ENCODE data around the gene PCNX3. TPM values are rescaled to one million over a fixed set of nuclear protein-coding genes. Genes with fewer than 3 reads are reported as not detected.

The PCNX3 gene
- total and polyA plus RNA-seq, 2 of the 13 experiments (the other 11 are each of a cell fraction or from before 2014, with no cell fraction given), result 16.2 to 23.0 TPM

GRCh38 chr11:65593518-65594414 is 21.8 kb upstream of the PCNX3 start (continued):
- no peak for TF ChIP-seq LCORL (IDR thresholded peaks at IDR 0.05)
- no peak for TF ChIP-seq LCORL (CRISPR knock-in tag; IDR thresholded peaks at IDR 0.05)
- peak; percentile 62 for TF ChIP-seq AGO2 (optimal IDR thresholded peaks at IDR 0.05; ENCODE audit: low read depth, low read length)
- no peak for TF ChIP-seq PTBP1 (IDR thresholded peaks at IDR 0.05; ENCODE audit: low read depth, low read length, poor library complexity, severe bottlenecking)
- TF ChIP-seq YY1 (IDR thresholded peaks at IDR 0.05; ENCODE audit: insufficient read depth, insufficient replicate concordance, low read depth, low read length), result no peak
- TF ChIP-seq CEBPB (IDR thresholded peaks at IDR 0.05; ENCODE audit: borderline replicate concordance, low read depth, low read length), result no peak
- TF ChIP-seq ZNF598 (CRISPR knock-in tag; IDR thresholded peaks at IDR 0.05; ENCODE audit: borderline replicate concordance), result no peak
- no peak for TF ChIP-seq ZBTB1 (CRISPR knock-in tag; IDR thresholded peaks at IDR 0.05; ENCODE audit: borderline replicate concordance)
- TF ChIP-seq CREM (IDR thresholded peaks at IDR 0.05), result no peak
- no peak for TF ChIP-seq CREM (CRISPR knock-in tag; IDR thresholded peaks at IDR 0.05)
- TF ChIP-seq, protein P1, sequence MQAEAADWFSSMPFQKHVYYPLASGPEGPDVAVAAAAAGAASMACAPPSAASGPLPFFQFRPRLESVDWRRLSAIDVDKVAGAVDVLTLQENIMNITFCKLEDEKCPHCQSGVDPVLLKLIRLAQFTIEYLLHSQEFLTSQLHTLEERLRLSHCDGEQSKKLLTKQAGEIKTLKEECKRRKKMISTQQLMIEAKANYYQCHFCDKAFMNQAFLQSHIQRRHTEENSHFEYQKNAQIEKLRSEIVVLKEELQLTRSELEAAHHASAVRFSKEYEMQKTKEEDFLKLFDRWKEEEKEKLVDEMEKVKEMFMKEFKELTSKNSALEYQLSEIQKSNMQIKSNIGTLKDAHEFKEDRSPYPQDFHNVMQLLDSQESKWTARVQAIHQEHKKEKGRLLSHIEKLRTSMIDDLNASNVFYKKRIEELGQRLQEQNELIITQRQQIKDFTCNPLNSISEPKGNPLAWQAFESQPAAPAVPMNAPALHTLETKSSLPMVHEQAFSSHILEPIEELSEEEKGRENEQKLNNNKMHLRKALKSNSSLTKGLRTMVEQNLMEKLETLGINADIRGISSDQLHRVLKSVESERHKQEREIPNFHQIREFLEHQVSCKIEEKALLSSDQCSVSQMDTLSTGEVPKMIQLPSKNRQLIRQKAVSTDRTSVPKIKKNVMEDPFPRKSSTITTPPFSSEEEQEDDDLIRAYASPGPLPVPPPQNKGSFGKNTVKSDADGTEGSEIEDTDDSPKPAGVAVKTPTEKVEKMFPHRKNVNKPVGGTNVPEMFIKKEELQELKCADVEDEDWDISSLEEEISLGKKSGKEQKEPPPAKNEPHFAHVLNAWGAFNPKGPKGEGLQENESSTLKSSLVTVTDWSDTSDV (CRISPR knock-in tag; IDR thresholded peaks at IDR 0.05), result no peak
- no peak for TF ChIP-seq ZNF619 (CRISPR knock-in tag; IDR thresholded peaks at IDR 0.05)
